KOPT-K1 (cell line): ENCODE results near the gene MYO18B.

Experiments
- H3K27ac ChIP-seq: fragments of 200-600 bp; sonication (generic); 2 replicates; pipeline ENCODE4 v1.5.1; 2016; ENCODE audit warnings: antibody characterized with exemption, mild to moderate bottlenecking, low read depth, low read length; ENCODE audit not compliant: poor library complexity, severe bottlenecking
- H3K36me3 ChIP-seq: fragments of 200-600 bp; sonication (generic); 2 replicates; pipeline ENCODE4 v1.5.1; 2017; ENCODE audit warnings: antibody characterized with exemption, mild to moderate bottlenecking, low read length, moderate library complexity; ENCODE audit not compliant: insufficient read depth
- H3K9me3 ChIP-seq: fragments of 200-600 bp; sonication (generic); 2 replicates; pipeline ENCODE4 v1.5.1; 2017; ENCODE audit warnings: antibody characterized with exemption, low read length, mild to moderate bottlenecking; ENCODE audit not compliant: insufficient read depth, poor library complexity, severe bottlenecking

The MYO18B gene

DNA sequence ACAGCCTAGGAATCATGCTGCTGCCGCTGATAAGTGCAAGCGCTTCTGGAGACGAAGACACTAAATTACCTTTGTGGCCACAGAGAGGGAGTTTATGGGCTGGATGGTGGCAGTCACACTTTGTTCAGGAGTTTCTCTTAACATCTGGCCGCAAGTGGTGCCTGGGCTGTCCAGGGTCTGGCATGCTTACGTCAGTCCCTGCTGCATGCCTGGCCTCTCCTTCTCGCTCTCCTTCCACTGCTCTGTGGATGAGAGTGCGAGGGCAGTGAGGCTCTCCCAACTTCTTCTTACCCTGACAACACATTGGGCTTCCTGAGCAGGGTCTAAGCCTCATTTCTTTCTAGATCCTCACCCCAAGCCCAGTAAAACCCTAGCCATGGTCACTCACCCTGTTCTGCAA, 266.6 kb downstream of the MYO18B start:
- Histone ChIP-seq H3K36me3 (peaks cover 98% of the 10 kb centered on the region), H3K27ac (no peak overlapping the region), H3K9me3 (no peaks in the 10 kb centered on the region)

DNA sequence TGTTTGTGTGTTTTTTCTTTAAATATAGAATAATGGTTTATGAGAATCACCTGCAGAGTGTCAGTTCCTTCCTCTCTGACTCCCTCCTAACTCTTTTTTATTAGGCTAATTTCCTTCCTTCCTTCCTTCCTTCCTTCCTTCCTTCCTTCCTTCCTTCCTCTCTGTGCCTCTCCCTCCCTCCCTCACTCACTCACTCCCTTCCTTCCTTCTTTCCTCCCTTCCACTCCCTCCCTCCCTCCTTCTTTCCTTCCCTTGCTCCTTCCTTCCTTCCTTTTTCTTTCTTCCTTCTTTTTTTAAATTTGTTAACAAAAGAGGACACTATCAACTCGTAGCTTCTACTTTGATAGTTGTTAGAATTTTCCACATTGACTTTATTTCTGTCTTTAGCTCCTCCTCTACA, 274.9 kb downstream of the MYO18B start:
- Histone ChIP-seq H3K9me3 (no peaks in the 10 kb centered on the region), H3K27ac (no peak overlapping the region), H3K36me3 (peaks cover 100% of the 10 kb centered on the region)

DNA sequence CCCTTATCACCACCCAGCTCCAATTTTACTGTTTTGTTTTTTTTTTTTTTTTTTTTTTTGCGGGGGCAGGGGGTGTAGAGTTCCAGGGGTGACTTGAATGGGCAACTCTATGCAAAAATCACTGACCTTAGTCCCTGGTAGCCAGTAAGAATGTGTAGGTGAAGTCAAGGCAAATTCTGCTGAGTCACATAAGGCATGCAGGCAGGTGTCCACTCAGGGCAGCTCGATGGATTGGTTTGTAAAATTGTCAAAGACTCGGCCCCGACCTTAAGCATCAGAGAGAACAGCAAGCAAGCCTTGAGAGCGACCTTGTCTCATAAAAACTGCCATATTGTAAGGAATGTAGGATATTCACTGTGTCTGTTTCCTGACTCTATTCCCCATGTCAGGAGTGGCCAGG, 275.9 kb downstream of the MYO18B start:
- H3K36me3 ChIP-seq, result peaks cover 100% of the 10 kb centered on the region
- H3K27ac ChIP-seq, result no peak overlapping the region
- H3K9me3 ChIP-seq, result no peaks in the 10 kb centered on the region

DNA sequence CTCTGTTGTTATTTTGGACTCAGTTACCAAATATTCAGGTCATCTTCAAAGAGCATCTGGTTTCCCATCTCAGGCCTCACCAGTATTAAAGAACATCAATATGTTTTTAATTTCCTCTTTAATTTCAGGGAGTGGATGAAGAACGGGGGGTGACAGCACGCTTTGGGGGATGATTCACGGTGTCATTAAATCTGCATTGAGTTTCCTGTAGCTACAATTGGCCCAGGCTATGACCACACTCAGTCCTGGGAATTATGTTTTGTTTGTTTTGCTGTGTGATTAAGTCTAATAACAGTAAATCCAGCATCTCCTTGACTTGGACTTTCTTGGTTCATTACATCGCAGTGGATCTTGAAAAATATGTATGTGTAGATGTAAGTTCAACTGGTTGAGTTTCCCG, 277.6 kb downstream of the MYO18B start:
- Histone ChIP-seq H3K9me3 (no peaks in the 10 kb centered on the region), H3K36me3 (peaks cover 100% of the 10 kb centered on the region), H3K27ac (no peak overlapping the region)

DNA sequence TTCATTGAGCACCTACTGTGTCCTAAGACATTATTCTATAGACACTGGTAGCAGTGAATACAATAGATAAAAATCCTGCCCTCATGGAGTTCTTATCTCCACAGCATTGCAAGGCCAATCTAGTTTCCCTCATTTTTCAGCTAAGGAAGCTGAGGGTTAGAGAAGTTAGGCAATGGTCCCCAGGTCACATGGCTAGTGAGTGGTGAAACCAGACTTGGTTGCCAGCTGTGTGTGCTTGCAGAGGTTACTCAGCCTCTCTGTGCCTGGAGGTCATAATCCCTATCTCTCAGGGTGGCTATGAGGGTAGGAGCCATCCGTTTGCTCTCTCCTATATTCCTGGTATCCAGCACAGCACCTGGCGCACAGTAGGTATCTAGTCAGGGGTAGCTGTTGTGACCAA, 279.5 kb downstream of the MYO18B start:
- no peak overlapping the region for H3K27ac ChIP-seq
- no peaks in the 10 kb centered on the region for H3K9me3 ChIP-seq
- peaks cover 100% of the 10 kb centered on the region for H3K36me3 ChIP-seq

DNA sequence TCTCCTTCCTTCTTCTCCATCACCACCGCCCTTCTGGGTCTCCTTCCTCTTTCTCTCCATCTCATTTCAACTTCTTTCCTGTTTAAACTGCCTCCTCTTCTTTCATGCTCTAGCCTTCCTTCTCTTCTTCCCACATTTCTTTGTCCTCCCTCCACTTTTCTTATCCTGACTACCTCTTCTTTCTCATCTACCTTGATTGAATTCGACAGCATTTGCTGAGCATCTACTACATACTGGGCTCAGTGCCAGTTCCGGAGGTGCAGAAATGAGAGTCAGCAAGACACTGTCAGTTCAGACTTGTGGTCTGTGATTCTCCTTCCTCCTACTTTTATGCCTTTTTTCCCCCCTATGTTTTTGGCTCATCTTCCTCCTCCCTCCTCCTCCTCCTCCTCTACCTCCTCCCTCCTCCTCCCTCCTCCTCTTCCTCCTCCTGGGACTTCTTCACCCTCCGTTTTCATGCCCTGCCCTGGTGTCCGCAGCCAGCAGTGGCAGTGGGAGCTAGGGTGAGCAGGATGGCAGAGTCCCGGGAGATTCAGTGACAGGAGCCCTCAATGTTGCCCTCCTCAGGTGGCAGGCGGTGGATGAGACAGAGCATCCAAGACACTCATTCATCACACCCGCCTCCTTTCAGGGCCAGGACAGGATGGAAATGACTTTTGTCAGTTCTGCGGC, 281.3 kb downstream of the MYO18B start:
- Histone ChIP-seq H3K36me3 (peaks cover 100% of the 10 kb centered on the region), H3K9me3 (no peaks in the 10 kb centered on the region), H3K27ac (no peak overlapping the region)

DNA sequence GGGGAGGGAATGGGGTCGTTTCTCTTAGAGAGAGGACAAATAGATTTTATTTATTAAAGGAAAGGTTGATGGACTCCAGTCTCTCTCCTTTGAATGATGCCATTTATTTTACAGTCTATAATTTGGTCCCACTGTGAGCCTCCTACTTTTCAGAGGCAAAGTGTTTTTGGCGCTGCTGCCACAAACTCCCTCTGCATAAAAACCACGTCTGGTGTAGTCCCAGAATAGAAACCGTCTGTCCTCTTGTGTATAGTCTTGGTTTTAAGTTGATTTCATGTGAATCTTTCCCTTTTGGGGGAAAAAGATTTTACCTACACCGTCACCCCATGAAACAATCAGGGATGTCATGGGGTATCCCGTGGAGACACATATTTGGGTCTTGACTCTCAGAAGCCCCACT, 283.6 kb downstream of the MYO18B start:
- no peaks in the 10 kb centered on the region for H3K9me3 ChIP-seq
- H3K27ac ChIP-seq, result no peak overlapping the region
- H3K36me3 ChIP-seq, result peaks cover 100% of the 10 kb centered on the region

DNA sequence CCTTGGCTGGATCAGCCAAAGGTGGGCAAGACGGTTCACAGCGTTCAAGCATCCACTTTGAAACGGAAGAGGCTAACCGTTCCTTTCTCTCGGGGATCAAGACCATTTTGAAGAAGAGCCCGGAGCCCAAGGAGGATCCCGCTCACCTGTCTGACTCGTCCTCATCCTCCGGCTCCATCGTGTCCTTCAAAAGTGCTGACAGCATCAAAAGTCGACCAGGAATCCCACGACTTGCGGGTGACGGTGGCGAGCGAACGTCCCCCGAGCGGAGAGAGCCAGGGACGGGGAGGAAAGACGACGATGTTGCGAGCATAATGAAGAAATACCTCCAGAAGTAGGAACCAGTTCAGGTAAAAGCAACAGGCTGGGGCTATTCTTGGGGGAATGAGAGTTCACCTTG, 285.4 kb downstream of the MYO18B start:
- Histone ChIP-seq H3K9me3 (no peaks in the 10 kb centered on the region), H3K27ac (no peak overlapping the region), H3K36me3 (peaks cover 100% of the 10 kb centered on the region)

DNA sequence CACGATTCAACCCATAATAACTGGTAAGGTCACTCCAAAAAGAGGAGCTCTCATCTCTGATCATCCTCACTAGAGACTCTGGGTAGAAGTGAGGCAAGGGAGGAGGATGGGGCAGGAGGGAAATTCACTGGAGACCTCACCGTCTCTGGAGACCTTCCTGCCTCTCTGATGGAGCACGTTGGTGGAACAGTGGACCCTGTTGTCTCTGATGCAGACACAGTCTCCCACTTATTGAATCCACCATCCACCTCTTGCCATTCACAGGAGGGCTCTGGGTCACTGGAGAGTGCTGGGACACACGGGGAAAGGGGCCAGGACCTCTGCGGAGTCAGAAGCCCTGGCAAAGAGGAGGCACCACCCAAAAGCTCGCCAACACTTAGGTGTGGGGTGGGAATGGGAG, 289.7 kb downstream of the MYO18B start:
- no peak overlapping the region for H3K27ac ChIP-seq
- peaks cover 98% of the 10 kb centered on the region for H3K36me3 ChIP-seq
- H3K9me3 ChIP-seq, result no peaks in the 10 kb centered on the region

DNA sequence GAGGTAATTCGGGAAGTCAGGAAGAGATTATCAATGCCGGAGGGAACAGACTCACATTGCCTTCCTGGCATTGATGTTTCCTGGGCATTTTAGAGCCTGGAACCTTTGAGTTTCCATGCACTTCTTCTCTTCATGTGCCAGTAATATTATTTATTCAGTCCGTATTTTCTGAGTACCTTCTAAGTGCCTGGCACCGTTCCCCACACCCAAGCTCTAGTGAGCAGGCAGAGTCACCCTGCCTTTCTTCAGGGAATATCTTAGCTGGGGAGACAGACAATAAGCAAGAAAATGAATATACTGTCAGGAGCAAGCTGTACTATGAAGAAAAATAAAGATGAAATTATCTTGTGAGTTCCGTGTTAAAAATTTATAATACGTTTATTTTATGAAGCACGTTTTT, 291.1 kb downstream of the MYO18B start:
- H3K27ac ChIP-seq, result no peak overlapping the region
- peaks cover 98% of the 10 kb centered on the region for H3K36me3 ChIP-seq
- H3K9me3 ChIP-seq, result no peaks in the 10 kb centered on the region

DNA sequence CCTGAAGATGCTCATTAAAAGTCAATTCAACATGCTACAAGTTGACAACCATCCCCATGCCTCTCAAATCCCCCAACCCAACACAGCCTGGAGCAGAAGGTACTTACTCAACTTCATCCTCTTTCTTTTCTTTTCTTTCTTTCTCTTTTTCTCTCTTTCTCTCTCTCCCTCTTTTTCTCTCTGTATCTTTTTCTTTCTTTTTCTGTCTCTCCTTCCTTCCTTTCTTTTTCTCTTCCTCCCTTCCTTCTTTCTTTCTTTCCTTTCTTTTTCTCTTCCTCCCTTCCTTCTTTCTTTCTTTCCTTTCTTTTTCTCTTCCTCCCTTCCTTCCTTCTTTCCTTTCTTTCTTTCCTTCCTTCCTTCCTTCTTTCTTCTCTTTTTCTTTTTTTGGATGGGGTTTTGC, 291.6 kb downstream of the MYO18B start:
- peaks cover 98% of the 10 kb centered on the region for H3K36me3 ChIP-seq
- no peaks in the 10 kb centered on the region for H3K9me3 ChIP-seq
- H3K27ac ChIP-seq, result no peak overlapping the region

DNA sequence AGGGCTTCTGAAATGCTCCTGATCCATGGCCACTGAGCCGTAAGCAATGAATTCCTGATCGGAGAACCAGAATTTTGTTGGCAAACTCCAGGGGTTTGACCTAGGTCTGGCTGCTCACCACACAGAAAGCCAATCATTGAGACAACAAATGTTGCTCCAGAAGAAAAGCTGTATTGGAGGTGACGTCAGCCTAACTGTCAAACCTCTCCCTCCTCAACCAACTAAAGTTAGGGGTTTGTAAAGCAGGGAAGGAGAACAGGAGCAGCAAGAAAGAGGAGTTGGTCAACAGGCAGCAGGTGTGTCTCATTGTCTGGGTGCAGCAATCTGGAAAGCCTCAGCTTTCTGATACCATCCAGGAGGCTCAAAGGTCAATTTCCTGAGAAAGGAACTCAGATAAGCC, 293.5 kb downstream of the MYO18B start:
- Histone ChIP-seq H3K36me3 (peaks cover 84% of the 10 kb centered on the region), H3K27ac (no peak overlapping the region), H3K9me3 (no peaks in the 10 kb centered on the region)

DNA sequence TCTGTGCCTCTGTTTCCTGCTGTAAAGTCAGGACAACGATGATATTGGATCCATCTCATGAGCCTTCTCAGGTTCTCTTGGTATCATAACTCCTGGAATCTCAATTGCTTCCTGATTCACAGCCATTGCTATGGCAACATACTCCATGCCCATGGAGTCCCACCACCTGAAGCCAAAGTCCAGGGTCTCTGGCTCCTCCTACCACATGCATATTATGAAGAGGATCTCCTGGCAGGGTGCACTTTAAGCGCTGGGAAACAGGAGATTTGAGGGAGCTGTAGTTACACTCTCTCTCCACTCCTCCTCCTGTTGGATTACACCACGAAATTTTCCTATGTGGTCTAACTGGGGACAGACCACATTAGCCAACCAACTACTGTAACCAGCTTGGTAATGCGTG, 296.4 kb downstream of the MYO18B start:
- Histone ChIP-seq H3K36me3 (peaks cover 75% of the 10 kb centered on the region), H3K9me3 (no peaks in the 10 kb centered on the region), H3K27ac (no peak overlapping the region)

DNA sequence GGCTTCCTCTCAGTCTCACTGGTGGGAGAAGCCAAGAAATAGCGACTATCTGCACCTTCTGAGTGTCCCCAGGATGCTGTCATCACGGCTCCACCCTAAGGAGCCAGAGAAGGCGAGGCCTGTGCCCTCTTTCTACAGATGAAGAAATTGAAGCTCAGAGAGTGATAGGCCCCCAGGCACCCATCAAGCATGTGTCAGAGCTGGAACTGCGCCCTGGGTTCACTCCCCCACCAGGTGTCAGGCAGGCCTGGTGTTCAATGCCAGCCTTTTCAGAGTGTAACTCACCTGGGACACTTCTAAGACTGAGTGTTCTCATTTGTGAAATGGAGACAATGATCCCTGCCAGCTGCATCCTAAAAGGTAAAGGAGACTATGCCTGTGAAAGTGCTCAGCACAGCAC, 299.9 kb downstream of the MYO18B start:
- H3K27ac ChIP-seq, result no peak overlapping the region
- no peaks in the 10 kb centered on the region for H3K9me3 ChIP-seq
- peaks cover 75% of the 10 kb centered on the region for H3K36me3 ChIP-seq

DNA sequence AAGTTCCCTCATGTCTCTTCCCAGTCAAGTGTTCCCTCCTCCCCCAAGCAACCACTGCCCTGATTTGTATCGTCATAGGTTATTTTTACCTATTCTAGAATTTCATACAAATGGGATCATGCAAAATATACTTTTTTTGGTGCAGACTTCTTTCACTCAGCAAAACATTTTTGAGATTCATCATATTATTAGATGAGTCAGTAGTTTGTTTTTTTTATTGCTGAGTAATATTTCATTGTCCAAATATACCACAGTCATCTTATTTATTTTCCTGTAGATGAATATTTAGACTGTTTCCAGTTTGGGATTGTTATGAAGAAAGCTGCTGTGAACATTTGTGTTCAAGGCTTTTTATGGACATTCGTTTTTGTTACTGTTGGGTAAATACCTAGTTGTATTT, 301.0 kb downstream of the MYO18B start:
- H3K9me3 ChIP-seq, result no peaks in the 10 kb centered on the region
- no peak overlapping the region for H3K27ac ChIP-seq
- peaks cover 69% of the 10 kb centered on the region for H3K36me3 ChIP-seq

DNA sequence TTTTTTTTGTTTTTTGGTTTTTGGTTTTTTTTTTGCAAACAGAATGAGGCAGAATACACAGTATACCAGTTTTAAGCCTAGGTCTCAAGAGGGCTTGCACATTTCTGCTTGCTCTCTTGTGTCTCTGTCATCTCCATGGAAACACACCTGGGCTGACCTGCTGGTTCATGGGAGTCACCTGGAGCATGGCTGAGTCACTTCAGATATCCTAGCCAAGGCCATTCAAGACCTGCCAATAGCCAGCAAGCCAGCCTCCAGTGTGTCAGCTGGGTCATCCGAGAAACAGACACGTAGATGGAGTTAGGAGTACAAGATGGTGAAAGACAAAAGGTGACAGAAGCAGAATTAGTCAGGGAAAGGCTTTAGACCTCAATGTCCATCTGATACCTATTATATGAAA, 303.1 kb downstream of the MYO18B start:
- peaks cover 78% of the 10 kb centered on the region for H3K36me3 ChIP-seq
- H3K9me3 ChIP-seq, result no peaks in the 10 kb centered on the region
- no peak overlapping the region for H3K27ac ChIP-seq
